ENCODE data around the gene TRPM2.

The TRPM2 gene

GRCh38 chr21:44443291-44443890, 90.0 kb downstream of the TRPM2 start:
- H4K91ac ChIP-seq (ENCODE audit: low read depth, low read length) = no peak overlapping the region
- no peaks in the 10 kb centered on the region for H3K79me2 ChIP-seq (ENCODE audit: control insufficient read depth, insufficient read depth, low read length, poor library complexity)
- no peak overlapping the region for H3K4ac ChIP-seq (ENCODE audit: low read depth, low read length)
- H3K9ac ChIP-seq (ENCODE audit: low read length) = no peak overlapping the region
- H3K23ac ChIP-seq (ENCODE audit: low read length) = no peak overlapping the region
- H4K8ac ChIP-seq (ENCODE audit: low read depth, low read length) = no peak overlapping the region
- H2BK12ac ChIP-seq (ENCODE audit: low read length) = no peak overlapping the region
- no peak overlapping the region for H3K14ac ChIP-seq (ENCODE audit: low read length)
- no peak for DNase-seq
- no peak overlapping the region for H2AFZ ChIP-seq (ENCODE audit: insufficient read depth, low read length, poor library complexity)
- H4K12ac ChIP-seq (ENCODE audit: low read depth, low read length) = no peak overlapping the region
- H3K36me3 ChIP-seq (ENCODE audit: control insufficient read depth in 1 of 2, insufficient read depth in 2 of 2, low read length in 2 of 2) = no peaks in the 10 kb centered on the region
- no peak overlapping the region for H2BK5ac ChIP-seq (ENCODE audit: low read depth, low read length, poor library complexity)
- H3K4me2 ChIP-seq (ENCODE audit: low read length) = no peak overlapping the region
- H3K27me3 ChIP-seq (ENCODE audit: insufficient read depth, low read length) = no peaks in the 10 kb centered on the region
- no peak overlapping the region for H2BK120ac ChIP-seq (ENCODE audit: insufficient read depth, low read length, poor library complexity)
- no peaks in the 10 kb centered on the region for H3K4me1 ChIP-seq (ENCODE audit: control insufficient read depth in 1 of 2, insufficient read depth in 2 of 2, low read length in 2 of 2)
- no peaks in the 10 kb centered on the region for H3K79me1 ChIP-seq (ENCODE audit: low read length)
- no peak overlapping the region for H3K27ac ChIP-seq (ENCODE audit: low read depth, low read length)
- no peak overlapping the region for H3K4me3 ChIP-seq (ENCODE audit: low read depth, low read length)
- peaks cover 4% of the 10 kb centered on the region for H3K9me3 ChIP-seq (ENCODE audit: insufficient read depth, low read depth, low read length)
- no peak overlapping the region for H3K18ac ChIP-seq (ENCODE audit: low read length)
- no peak overlapping the region for H2AK5ac ChIP-seq (ENCODE audit: low read length)
- WGBS (ENCODE audit: extremely low coverage, insufficient coverage, insufficient read length) = no CpG with 5 or more reads among the region's 17 CpGs

- Histone ChIP-seq H3K9me3 (ENCODE audit: insufficient read depth, low read depth, low read length) (peaks cover 4% of the 10 kb centered on the region), H3K27ac (ENCODE audit: low read depth, low read length) (no peak overlapping the region), H4K8ac (ENCODE audit: low read depth, low read length) (no peak overlapping the region), H2BK12ac (ENCODE audit: low read length) (no peak overlapping the region), H3K14ac (ENCODE audit: low read length) (no peak overlapping the region), H3K18ac (ENCODE audit: low read length) (no peak overlapping the region), H3K4me2 (ENCODE audit: low read length) (no peak overlapping the region), H2BK5ac (ENCODE audit: low read depth, low read length, poor library complexity) (no peak overlapping the region), H3K4me1 (ENCODE audit: control insufficient read depth in 1 of 2, insufficient read depth in 2 of 2, low read length in 2 of 2) (no peaks in the 10 kb centered on the region), H3K36me3 (ENCODE audit: control insufficient read depth in 1 of 2, insufficient read depth in 2 of 2, low read length in 2 of 2) (no peaks in the 10 kb centered on the region), H3K79me2 (ENCODE audit: control insufficient read depth, insufficient read depth, low read length, poor library complexity) (no peaks in the 10 kb centered on the region), H4K12ac (ENCODE audit: low read depth, low read length) (no peak overlapping the region), H3K4me3 (ENCODE audit: low read depth, low read length) (no peak overlapping the region), H2AK5ac (ENCODE audit: low read length) (no peak overlapping the region), H3K23ac (ENCODE audit: low read length) (no peak overlapping the region), H3K4ac (ENCODE audit: low read depth, low read length) (no peak overlapping the region), H3K79me1 (ENCODE audit: low read length) (no peaks in the 10 kb centered on the region), H3K27me3 (ENCODE audit: insufficient read depth, low read length) (no peaks in the 10 kb centered on the region), H4K91ac (ENCODE audit: low read depth, low read length) (no peak overlapping the region), H2AFZ (ENCODE audit: insufficient read depth, low read length, poor library complexity) (no peak overlapping the region), H3K9ac (ENCODE audit: low read length) (no peak overlapping the region), H2BK120ac (ENCODE audit: insufficient read depth, low read length, poor library complexity) (no peak overlapping the region)
- no peak for DNase-seq
- WGBS (ENCODE audit: extremely low coverage, insufficient coverage, insufficient read length) = no CpG with 5 or more reads among the region's 12 CpGs
Measured at GRCh38 chr21:44443891-44444285, 90.5 kb downstream of the TRPM2 start.

DNA sequence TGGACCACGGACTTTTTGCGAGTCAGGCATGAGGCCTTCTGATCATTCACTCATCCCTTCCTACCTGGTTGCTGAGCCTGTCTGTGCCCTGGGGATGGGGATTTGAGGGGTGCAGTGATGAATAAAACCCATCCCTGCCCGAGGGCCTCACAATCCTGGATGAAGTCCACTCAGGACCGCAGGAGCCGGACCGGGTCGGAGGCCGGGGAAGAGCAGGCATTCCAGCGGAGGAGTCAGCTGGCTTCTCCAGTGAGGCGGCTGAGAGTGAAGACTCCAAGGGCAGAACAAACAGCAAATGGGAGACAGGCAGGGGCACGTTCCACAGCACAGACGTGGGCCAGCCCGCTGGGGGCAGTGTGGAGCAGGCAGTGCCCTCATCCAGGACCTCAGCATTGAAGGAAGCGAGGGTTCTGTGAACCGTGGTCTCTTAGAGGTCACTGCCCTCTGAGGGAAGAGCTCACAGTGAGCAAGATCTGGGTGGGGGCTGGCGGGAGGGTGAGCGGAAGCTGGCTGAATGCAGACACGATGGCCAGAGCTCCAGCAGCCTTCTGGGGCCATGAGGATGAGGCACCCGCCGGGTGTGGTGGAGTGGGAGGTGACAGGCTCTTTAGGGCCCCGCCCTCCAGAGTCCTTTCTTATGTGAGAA, 91.0 kb downstream of the TRPM2 start:
- Histone ChIP-seq H3K9ac (ENCODE audit: low read length) (no peak overlapping the region), H3K4ac (ENCODE audit: low read depth, low read length) (no peak overlapping the region), H2AK5ac (ENCODE audit: low read length) (no peak overlapping the region), H3K9me3 (ENCODE audit: insufficient read depth, low read depth, low read length) (peaks cover 4% of the 10 kb centered on the region), H4K8ac (ENCODE audit: low read depth, low read length) (no peak overlapping the region), H3K4me2 (ENCODE audit: low read length) (no peak overlapping the region), H3K18ac (ENCODE audit: low read length) (no peak overlapping the region), H2BK5ac (ENCODE audit: low read depth, low read length, poor library complexity) (no peak overlapping the region), H2BK120ac (ENCODE audit: insufficient read depth, low read length, poor library complexity) (no peak overlapping the region), H2AFZ (ENCODE audit: insufficient read depth, low read length, poor library complexity) (no peak overlapping the region), H3K79me2 (ENCODE audit: control insufficient read depth, insufficient read depth, low read length, poor library complexity) (no peaks in the 10 kb centered on the region), H3K36me3 (ENCODE audit: control insufficient read depth in 1 of 2, insufficient read depth in 2 of 2, low read length in 2 of 2) (no peaks in the 10 kb centered on the region), H3K23ac (ENCODE audit: low read length) (no peak overlapping the region), H4K91ac (ENCODE audit: low read depth, low read length) (no peak overlapping the region), H3K27me3 (ENCODE audit: insufficient read depth, low read length) (no peaks in the 10 kb centered on the region), H3K14ac (ENCODE audit: low read length) (no peak overlapping the region), H3K4me1 (ENCODE audit: control insufficient read depth in 1 of 2, insufficient read depth in 2 of 2, low read length in 2 of 2) (no peaks in the 10 kb centered on the region), H3K79me1 (ENCODE audit: low read length) (no peaks in the 10 kb centered on the region), H2BK12ac (ENCODE audit: low read length) (no peak overlapping the region), H3K4me3 (ENCODE audit: low read depth, low read length) (no peak overlapping the region), H3K27ac (ENCODE audit: low read depth, low read length) (no peak overlapping the region), H4K12ac (ENCODE audit: low read depth, low read length) (no peak overlapping the region)
- peak in 1 of 2 donors; percentile 44 for DNase-seq
- WGBS (ENCODE audit: extremely low coverage, insufficient coverage, insufficient read length) = no CpG with 5 or more reads among the region's 21 CpGs

GRCh38 chr21:44445145-44445812, 91.9 kb downstream of the TRPM2 start:
- Histone ChIP-seq H3K9me3 (ENCODE audit: insufficient read depth, low read depth, low read length) (peaks cover 4% of the 10 kb centered on the region), H2AK5ac (ENCODE audit: low read length) (no peak overlapping the region), H3K18ac (ENCODE audit: low read length) (no peak overlapping the region), H3K27me3 (ENCODE audit: insufficient read depth, low read length) (no peaks in the 10 kb centered on the region), H3K4ac (ENCODE audit: low read depth, low read length) (no peak overlapping the region), H2BK12ac (ENCODE audit: low read length) (no peak overlapping the region), H4K91ac (ENCODE audit: low read depth, low read length) (no peak overlapping the region), H3K79me1 (ENCODE audit: low read length) (no peaks in the 10 kb centered on the region), H3K4me3 (ENCODE audit: low read depth, low read length) (no peak overlapping the region), H3K79me2 (ENCODE audit: control insufficient read depth, insufficient read depth, low read length, poor library complexity) (no peaks in the 10 kb centered on the region), H4K8ac (ENCODE audit: low read depth, low read length) (no peak overlapping the region), H2AFZ (ENCODE audit: insufficient read depth, low read length, poor library complexity) (no peak overlapping the region), H3K14ac (ENCODE audit: low read length) (no peak overlapping the region), H3K4me2 (ENCODE audit: low read length) (no peak overlapping the region), H2BK120ac (ENCODE audit: insufficient read depth, low read length, poor library complexity) (no peak overlapping the region), H3K4me1 (ENCODE audit: control insufficient read depth in 1 of 2, insufficient read depth in 2 of 2, low read length in 2 of 2) (no peaks in the 10 kb centered on the region), H3K23ac (ENCODE audit: low read length) (no peak overlapping the region), H3K36me3 (ENCODE audit: control insufficient read depth in 1 of 2, insufficient read depth in 2 of 2, low read length in 2 of 2) (no peaks in the 10 kb centered on the region), H4K12ac (ENCODE audit: low read depth, low read length) (no peak overlapping the region), H3K27ac (ENCODE audit: low read depth, low read length) (no peak overlapping the region), H3K9ac (ENCODE audit: low read length) (no peak overlapping the region), H2BK5ac (ENCODE audit: low read depth, low read length, poor library complexity) (no peak overlapping the region)
- no CpG with 5 or more reads among the region's 19 CpGs for WGBS (ENCODE audit: extremely low coverage, insufficient coverage, insufficient read length)
- no peak for DNase-seq
